Ishikawa (cell line): ENCODE data around the gene ANKLE1.

Experiments used
- CEBPB ChIP-seq: IDR thresholded peaks from 2 replicates; pipeline ENCODE4 v1.6.1; 2012
- CREB1 ChIP-seq: IDR thresholded peaks from 2 replicates; pipeline ENCODE4 v1.6.1; 2012; ENCODE audit warnings: low read depth
- EGR1 ChIP-seq: IDR thresholded peaks from 2 replicates; pipeline ENCODE4 v1.6.1; 2012
- EP300 ChIP-seq: IDR thresholded peaks from 2 replicates; pipeline ENCODE4 v1.6.1; 2012; ENCODE audit warnings: borderline replicate concordance
- FOXM1 ChIP-seq: IDR thresholded peaks from 2 replicates; pipeline ENCODE4 v1.6.1; 2012; ENCODE audit warnings: low read depth, borderline replicate concordance
- MAX ChIP-seq: IDR thresholded peaks from 2 replicates; pipeline ENCODE4 v1.6.1; 2012
- NFIC ChIP-seq: IDR thresholded peaks from 2 replicates; pipeline ENCODE4 v1.6.1; 2012
- RAD21 ChIP-seq: IDR thresholded peaks from 2 replicates; pipeline ENCODE4 v1.6.1; 2012; ENCODE audit warnings: low read depth
- TAF1 ChIP-seq: IDR thresholded peaks from 2 replicates; pipeline ENCODE4 v1.6.1; 2012; ENCODE audit warnings: low read depth, mild to moderate bottlenecking
- TEAD4 ChIP-seq: IDR thresholded peaks from 2 replicates; pipeline ENCODE4 v1.6.1; 2012
- YY1 ChIP-seq: IDR thresholded peaks from 2 replicates; pipeline ENCODE4 v1.6.1; 2012; ENCODE audit warnings: low read depth

DNA sequence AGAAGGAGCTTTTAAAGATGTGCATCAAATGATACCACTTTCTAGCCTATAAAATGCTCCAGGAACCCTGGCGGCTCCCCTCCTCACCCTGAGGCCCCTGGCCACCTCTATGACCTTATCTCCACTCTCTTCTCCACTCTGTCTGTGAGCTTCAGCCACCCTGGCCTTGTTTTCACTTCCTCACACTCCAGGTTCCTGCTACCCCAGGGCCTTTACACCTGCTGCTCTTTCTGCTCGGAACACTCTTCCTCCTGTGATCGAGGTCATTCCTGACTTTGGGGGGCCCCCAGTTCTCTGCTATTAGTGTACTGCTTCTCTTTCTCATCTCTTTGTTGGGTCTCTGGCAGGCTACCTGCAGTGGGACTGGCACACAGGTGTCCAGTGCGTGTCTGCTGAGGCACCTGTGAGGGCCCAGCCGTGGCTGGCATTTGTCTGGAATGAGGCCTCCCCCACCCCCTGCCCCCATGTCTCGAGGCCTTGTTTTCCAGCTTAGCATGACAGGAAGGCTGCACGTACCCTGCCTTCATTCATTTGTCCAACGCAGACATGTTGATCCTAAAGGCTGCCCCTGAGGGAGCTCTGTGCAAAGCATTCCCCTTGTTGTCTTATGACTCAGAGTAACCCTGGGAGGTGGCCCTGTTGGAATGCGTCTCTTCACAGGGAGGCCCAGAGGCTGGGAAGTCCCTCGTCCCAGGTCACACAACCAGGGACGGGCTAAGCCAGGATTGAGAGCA lies 29.9 kb downstream of the ANKLE1 start:
- TF ChIP-seq NFIC (no peak), YY1 (no peak), CREB1 (no peak), EP300 (no peak), MAX (no peak), RAD21 (no peak), FOXM1 (no peak), TAF1 (no peak), CEBPB (no peak), EGR1 (no peak), TEAD4 (peak; percentile 43; the same call in 1 of the 2 replicates)
